Right lobe of liver (tissue), 6 donors: ENCODE measurements around the gene PRSS38. TPM values are rescaled to one million over a fixed set of nuclear protein-coding genes. Genes with fewer than 3 reads are reported as not detected.

ENCODE experiments used
- ATAC-seq, 4 donors: fragments of 200-7000 bp; cut with Tn5 transposase; one replicate each; pipeline ENCODE4 v1.9.1; 2020; ENCODE audit warnings: mild to moderate bottlenecking in 4 of 4, moderate library complexity in 4 of 4
- DNase-seq, 3 donors: peaks; one replicate each; pipeline ENCODE4 v3.0.0-alpha.2; 2020
- H3K27ac ChIP-seq, 3 donors: fragments of 200-600 bp; one replicate each; pipeline ENCODE4 v1.8.0; 2022
- H3K27me3 ChIP-seq, 2 donors: fragments of 200-600 bp; one replicate each; pipeline ENCODE4 v1.8.0; 2022
- H3K36me3 ChIP-seq, 4 donors: fragments of 200-600 bp; sonication (generic) in 1 of 4; one replicate each; pipeline versions ENCODE4 v1.5.1 to v1.8.0; 2017 to 2022; ENCODE audit warnings: control low read depth in 1 of 4
- H3K4me1 ChIP-seq, 4 donors: fragments of 200-600 bp; sonication (generic) in 1 of 4; one replicate each; pipeline versions ENCODE4 v1.5.1 to v1.8.0; 2017 to 2022; ENCODE audit warnings: control low read depth in 1 of 4
- H3K4me3 ChIP-seq, 3 donors: fragments of 200-600 bp; one replicate each; pipeline ENCODE4 v1.8.0; 2022
- H3K9me3 ChIP-seq, 4 donors: fragments of 200-600 bp; sonication (generic) in 1 of 4; one replicate each; pipeline versions ENCODE4 v1.5.1 to v1.8.0; 2017 to 2022; ENCODE audit warnings: control low read depth in 1 of 4
- CTCF ChIP-seq, 4 donors: fragments of 200-600 bp in 3 of 4; fragments of 450-650 bp in 1 of 4; IDR thresholded peaks; one replicate each; pipeline versions ENCODE4 v1.5.1 to v1.8.0; 2016 to 2022; ENCODE audit warnings: antibody characterized with exemption in 4 of 4, mild to moderate bottlenecking in 2 of 4
- POLR2A ChIP-seq: fragments of 450-650 bp; IDR thresholded peaks from one replicate; pipeline ENCODE4 v1.6.1; 2017; ENCODE audit warnings: antibody characterized with exemption, mild to moderate bottlenecking
- WGBS: methylation state at CpG from one replicate; pipeline ENCODE4 v1.1.6; 2018; ENCODE audit warnings: low coverage, low lambda C conversion rate; ENCODE audit not compliant: insufficient coverage; ENCODE audit errors: missing lambda C conversion rate; 5-methylcytosine and 5-hydroxymethylcytosine counted together
- intact Hi-C, 2 donors: fragments of 100-400 bp; cut with DNase I; formaldehyde crosslinking; loops; one replicate each; pipeline versions ENCODE4 v1.11.2 to v1.14.1; 2022
- total RNA-seq, 6 experiments: library from RNA; depleted of rRNA in 2 of 6; stranded (reverse); fragments of >200 nt in 2 of 6; fragmentation: NEBNext Ultra II Directional in 3 of 6; extraction: Animal tissue kit (Norgen Biotek cat#: 25700) in 3 of 6; gene quantifications; one replicate each; pipeline versions ENCODE4 v1.1.0 to v1.2.4, GENCODE V29; 2016 to 2023
- donor health status: DM: no; HTN: yes; CAD: no.
- donor health status: DM: no; HTN: no; CAD: no.
- donor health status: DM: no; HTN: no; CAD: no.
- donor health status: DM: no; HTN: yes; CAD: no.
- donor health status: DM: no; HTN: yes; CAD: no.

Gene PRSS38
- total RNA-seq, 6 experiments from 2014 or later: not detected

- Histone ChIP-seq H3K27ac (no peak overlapping the region), H3K27me3 (no peaks in the 10 kb centered on the region), H3K36me3 (no peaks in the 10 kb centered on the region), H3K4me3 (no peak overlapping the region), H3K9me3 (no peaks in the 10 kb centered on the region), H3K4me1 (no peaks in the 10 kb centered on the region)
- 60% methylated on average over 1 of the region's 9 CpGs for WGBS
- DNase-seq (peak; percentile 9 to 29 (median 22)), ATAC-seq (no peak)
- intact Hi-C loops: no loop called here
- TF ChIP-seq POLR2A (no peak), CTCF (IDR thresholded peaks at IDR 0.05) (no peak)
Measured at GRCh38 chr1:227893300-227893948, 77.9 kb downstream of the PRSS38 start.

GRCh38 chr1:227893949-227894721 lies 78.7 kb downstream of the PRSS38 start:
- Histone ChIP-seq H3K4me1 (no peaks in the 10 kb centered on the region), H3K36me3 (no peaks in the 10 kb centered on the region), H3K27ac (no peak overlapping the region), H3K27me3 (no peaks in the 10 kb centered on the region), H3K9me3 (no peaks in the 10 kb centered on the region), H3K4me3 (no peak overlapping the region)
- ATAC-seq (no peak), DNase-seq (peak; percentile 5 to 36 (median 34))
- WGBS: 52% methylated on average over 4 of the region's 27 CpGs
- intact Hi-C loops: no loop called here
- TF ChIP-seq POLR2A (no peak), CTCF (IDR thresholded peaks at IDR 0.05) (no peak)

- 60% methylated on average over 3 of the region's 12 CpGs for WGBS
- no peaks in the 10 kb centered on the region for H3K27me3 ChIP-seq
- no peak overlapping the region for H3K27ac ChIP-seq
- intact Hi-C loops: no loop called here
- ATAC-seq: no peak
- H3K4me1 ChIP-seq: no peaks in the 10 kb centered on the region
- TF ChIP-seq CTCF (IDR thresholded peaks at IDR 0.05): no peak
- H3K4me3 ChIP-seq: no peak overlapping the region
- H3K36me3 ChIP-seq: no peaks in the 10 kb centered on the region
- H3K9me3 ChIP-seq: no peaks in the 10 kb centered on the region
- peak; percentile 7 to 27 (median 24) for DNase-seq
Measured at GRCh38 chr1:227894831-227895451, 79.5 kb downstream of the PRSS38 start.

Other genes with a start within 250 kb of the PRSS38 start
- gene JMJD4, start 80.4 kb upstream of the PRSS38 start, total RNA-seq: 10 to 100 TPM in 2 of 6 experiments, 1 to 10 TPM in 4; 7.2 to 17.7 (median 9.5) TPM
- gene SNAP47, start 80.2 kb upstream of the PRSS38 start, total RNA-seq: 10 to 100 TPM; 15.2 to 32.5 (median 24.8) TPM
- gene WNT9A, start 132.3 kb downstream of the PRSS38 start, total RNA-seq: under 1 TPM in 5 of 6 experiments, not detected in 1; 0.09 to 0.19 (median 0.10) TPM
- not detected for gene WNT3A, start 191.3 kb downstream of the PRSS38 start, total RNA-seq